ENCODE results near the gene KDELR3. TPM values are rescaled to one million over a fixed set of nuclear protein-coding genes. Genes with fewer than 3 reads are reported as not detected.

KDELR3 gene
- total and polyA plus RNA-seq, 2 donors (not counting 3 experiments of a cell fraction or from before 2014, with no cell fraction given) = 28.6 to 61.3 TPM

DNA sequence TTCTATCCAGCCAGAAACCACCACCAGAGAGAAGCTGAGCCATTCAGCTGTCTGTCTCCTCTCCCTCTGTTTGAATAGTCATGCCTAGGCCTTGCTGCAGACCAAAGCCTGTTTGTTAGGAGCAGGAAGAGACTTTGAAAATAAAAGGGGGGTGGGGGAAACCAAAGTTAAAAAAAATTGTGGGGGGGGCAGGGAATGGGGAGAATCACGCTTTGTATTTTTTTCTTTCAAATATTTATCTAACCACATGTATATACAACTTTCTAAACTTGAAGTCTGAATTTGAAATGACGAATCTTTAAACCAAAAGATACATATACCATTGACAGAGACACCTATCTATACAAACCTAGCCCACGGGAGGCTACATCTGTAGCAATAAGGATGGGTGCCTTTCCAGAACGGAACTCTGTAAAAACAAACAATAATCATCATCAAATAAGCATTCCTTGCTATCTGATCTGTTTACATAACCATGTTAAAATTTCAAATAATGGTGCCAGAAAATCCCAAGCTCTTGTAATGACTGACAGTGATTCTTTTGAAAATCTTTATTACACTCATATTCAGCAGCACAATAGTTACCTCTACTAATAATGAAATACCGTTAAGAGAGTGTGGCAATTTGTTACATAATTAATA, 23.9 kb downstream of the KDELR3 start:
- H3K27me3 ChIP-seq (ENCODE audit: control insufficient read depth in 2 of 2, insufficient read depth in 2 of 2, low read length in 2 of 2) = no peaks in the 10 kb centered on the region
- no peak overlapping the region for H3K27ac ChIP-seq (ENCODE audit: insufficient read depth, low read depth, low read length)
- H3K9ac ChIP-seq (replicated peaks; ENCODE audit: extremely low read depth, insufficient read depth, low read length) = no peak overlapping the region
- dilution Hi-C loops (cut with MboI; ENCODE audit: extremely low pct_ligation_motif_present, low sequenced_read_pairs) (no loop called here), intact Hi-C loops (cut with micrococcal nuclease) (no loop called here)
- BruUV-seq (replicated peaks) = no TSS peak
- no peaks in the 10 kb centered on the region for H3K9me1 ChIP-seq (replicated peaks; ENCODE audit: control insufficient read depth, extremely low read depth, insufficient read depth, low read length)
- H3K4me3 ChIP-seq (replicated peaks in 1 of 3; ENCODE audit: insufficient read depth in 1 of 3, low read depth in 1 of 3, low read length in 3 of 3) = no peak overlapping the region
- H3K4me2 ChIP-seq (ENCODE audit: insufficient read depth, low read length) = no peak overlapping the region
- ChIA-PET POLR2A (interaction anchor here (0.8 kb wide), 1 partner anchor 9 kb away, joined by 6 read pairs; no protein-coding TSS in a partner anchor), CTCF (interaction anchor here (1.8 kb wide), 1 partner anchor 10 kb away, joined by 8 read pairs; no protein-coding TSS in a partner anchor)
- FAIRE-seq = no peak
- no peak overlapping the region for H2AFZ ChIP-seq (ENCODE audit: low read depth, low read length)
- H3K9me3 ChIP-seq (replicated peaks; ENCODE audit: control insufficient read depth, insufficient read depth, low read length) = no peaks in the 10 kb centered on the region
- peaks cover 11% of the 10 kb centered on the region for H3K4me1 ChIP-seq (ENCODE audit: control insufficient read depth, extremely low read depth, insufficient read depth, low read length)
- peaks cover 13% of the 10 kb centered on the region for H4K20me1 ChIP-seq (replicated peaks; ENCODE audit: control insufficient read depth, extremely low read depth, insufficient read depth, low read length)
- TF ChIP-seq MYC (IDR thresholded peaks at IDR 0.05; ENCODE audit: low read depth, low read length) (no peak), POLR2AphosphoS5 (IDR thresholded peaks at IDR 0.05; ENCODE audit: insufficient read depth, low read depth, low read length) (no peak), POLR2A (IDR thresholded peaks at IDR 0.05; ENCODE audit: low read depth, low read length) (no peak), EZH2 (IDR thresholded peaks at IDR 0.05; ENCODE audit: borderline replicate concordance, low read depth, low read length, severe bottlenecking) (no peak), GATA2 (IDR thresholded peaks at IDR 0.05; ENCODE audit: insufficient read depth, insufficient read length, low read depth, low read length) (no peak), FOS (IDR thresholded peaks at IDR 0.05; ENCODE audit: borderline replicate concordance, insufficient read depth, low read length) (no peak), JUN (IDR thresholded peaks at IDR 0.05; ENCODE audit: borderline replicate concordance, insufficient read depth, insufficient read length, low read depth) (no peak)
- TF ChIP-seq, protein P1, sequence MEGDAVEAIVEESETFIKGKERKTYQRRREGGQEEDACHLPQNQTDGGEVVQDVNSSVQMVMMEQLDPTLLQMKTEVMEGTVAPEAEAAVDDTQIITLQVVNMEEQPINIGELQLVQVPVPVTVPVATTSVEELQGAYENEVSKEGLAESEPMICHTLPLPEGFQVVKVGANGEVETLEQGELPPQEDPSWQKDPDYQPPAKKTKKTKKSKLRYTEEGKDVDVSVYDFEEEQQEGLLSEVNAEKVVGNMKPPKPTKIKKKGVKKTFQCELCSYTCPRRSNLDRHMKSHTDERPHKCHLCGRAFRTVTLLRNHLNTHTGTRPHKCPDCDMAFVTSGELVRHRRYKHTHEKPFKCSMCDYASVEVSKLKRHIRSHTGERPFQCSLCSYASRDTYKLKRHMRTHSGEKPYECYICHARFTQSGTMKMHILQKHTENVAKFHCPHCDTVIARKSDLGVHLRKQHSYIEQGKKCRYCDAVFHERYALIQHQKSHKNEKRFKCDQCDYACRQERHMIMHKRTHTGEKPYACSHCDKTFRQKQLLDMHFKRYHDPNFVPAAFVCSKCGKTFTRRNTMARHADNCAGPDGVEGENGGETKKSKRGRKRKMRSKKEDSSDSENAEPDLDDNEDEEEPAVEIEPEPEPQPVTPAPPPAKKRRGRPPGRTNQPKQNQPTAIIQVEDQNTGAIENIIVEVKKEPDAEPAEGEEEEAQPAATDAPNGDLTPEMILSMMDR (IDR thresholded peaks at IDR 0.05; ENCODE audit: extremely low read depth in 1 of 2, insufficient read depth in 1 of 2, low read depth in 1 of 2, low read length in 2 of 2) = no peak
- TF ChIP-seq, protein P2, sequence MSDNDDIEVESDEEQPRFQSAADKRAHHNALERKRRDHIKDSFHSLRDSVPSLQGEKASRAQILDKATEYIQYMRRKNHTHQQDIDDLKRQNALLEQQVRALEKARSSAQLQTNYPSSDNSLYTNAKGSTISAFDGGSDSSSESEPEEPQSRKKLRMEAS (IDR thresholded peaks at IDR 0.05; ENCODE audit: insufficient read depth, insufficient read length) = no peak
- H3K36me3 ChIP-seq (ENCODE audit: control insufficient read depth in 2 of 2, extremely low read depth in 1 of 2, insufficient read depth in 2 of 2, low read length in 2 of 2) = peaks cover 49 to 80% of the 10 kb centered on the region in 2 experiments
- peaks cover 60% of the 10 kb centered on the region for H3K79me2 ChIP-seq (ENCODE audit: control insufficient read depth, insufficient read depth, low read length)
- no peak for DNase-seq (ENCODE audit: low read depth, low spot score)

Measured in endothelial cell of umbilical vein (primary cell).